CD4-positive, alpha-beta T cell treated with Interleukin-6 for 4 hours (primary cell): ENCODE measurements around the gene RBM20.

Experiments
- DNase-seq: peaks from one replicate; pipeline ENCODE4 v3.0.0-alpha.2; 2020; ENCODE audit warnings: mixed read lengths

The RBM20 gene

DNA sequence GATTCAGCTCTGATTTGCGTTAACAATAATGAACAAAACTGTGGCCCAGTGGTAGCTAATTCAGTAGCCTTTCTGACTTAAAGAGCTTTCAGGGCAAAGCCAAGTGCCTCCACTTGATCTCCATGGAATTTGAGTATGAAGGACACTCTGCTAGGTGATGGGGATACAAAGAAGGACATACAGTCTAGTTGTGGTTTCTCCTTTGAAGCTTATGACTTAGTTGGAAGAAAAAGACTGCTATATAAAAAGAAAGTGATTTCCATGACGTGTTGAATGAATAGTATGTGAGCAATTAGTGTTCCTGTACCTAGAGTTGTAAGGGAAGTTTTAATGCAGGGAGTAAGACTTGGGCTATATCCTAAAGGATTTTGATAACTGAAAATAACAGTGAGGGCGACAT, 235.9 kb downstream of the RBM20 start:
- no peak for DNase-seq

DNA sequence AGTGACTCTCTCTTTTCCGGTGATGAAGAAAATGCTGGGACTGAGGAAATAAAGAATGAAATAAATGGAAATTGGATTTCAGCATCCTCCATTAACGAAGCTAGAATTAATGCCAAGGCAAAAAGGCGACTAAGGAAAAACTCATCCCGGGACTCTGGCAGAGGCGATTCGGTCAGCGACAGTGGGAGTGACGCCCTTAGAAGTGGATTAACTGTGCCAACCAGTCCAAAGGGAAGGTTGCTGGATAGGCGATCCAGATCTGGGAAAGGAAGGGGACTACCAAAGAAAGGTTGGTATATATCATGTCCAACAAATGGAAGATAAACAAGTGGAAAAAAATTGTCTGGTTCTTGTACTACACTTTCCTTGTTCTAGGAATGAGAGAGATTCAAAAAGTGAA, 237.1 kb downstream of the RBM20 start:
- no peak for DNase-seq

DNA sequence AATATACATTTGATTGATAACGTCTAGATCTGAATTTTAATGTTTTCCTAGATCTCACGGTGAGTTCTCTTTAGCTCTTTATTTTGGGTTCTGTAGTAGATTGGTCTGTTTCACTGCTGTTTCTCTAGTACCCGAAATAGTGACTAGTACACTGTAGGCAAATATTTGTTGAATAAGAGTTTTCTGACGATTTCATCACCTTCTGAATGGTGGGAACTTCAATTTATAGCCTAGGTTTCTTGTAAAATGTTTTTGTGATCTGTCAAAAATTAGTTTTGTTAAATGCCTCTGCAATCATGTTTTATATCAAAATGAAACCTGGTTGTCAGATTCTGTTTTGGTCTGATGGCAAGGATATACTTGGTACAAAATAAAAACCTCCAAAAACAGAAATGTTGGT, 237.8 kb downstream of the RBM20 start:
- no peak for DNase-seq

DNA sequence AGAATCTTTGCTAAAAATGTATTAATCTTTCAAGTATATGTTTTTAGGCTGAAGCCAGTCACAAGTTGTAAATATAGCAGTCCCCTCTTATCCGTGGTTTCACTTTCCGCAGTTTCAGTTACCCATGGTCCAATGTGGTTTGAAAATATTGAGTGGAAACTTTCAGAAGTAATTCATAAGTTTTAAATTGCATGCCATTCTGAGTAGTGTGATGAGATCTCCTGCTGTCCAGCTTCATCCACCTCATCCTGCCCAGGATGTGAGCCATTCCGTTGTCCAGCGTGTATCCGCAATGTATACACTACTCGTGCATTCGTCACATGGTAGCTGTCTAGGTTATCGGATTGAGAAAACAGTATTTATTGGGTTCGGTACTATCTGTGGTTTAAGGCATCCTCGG, 239.8 kb downstream of the RBM20 start:
- DNase-seq = no peak

GRCh38 chr10:110885932-110886674, 242.0 kb downstream of the RBM20 start:
- no peak for DNase-seq

GRCh38 chr10:110887560-110887959, 243.4 kb downstream of the RBM20 start:
- no peak for DNase-seq
